HepG2 (cell line): Measurements from ENCODE around the gene MYRIP. TPM values are rescaled to one million over a fixed set of nuclear protein-coding genes. Genes with fewer than 3 reads are reported as not detected.

ENCODE experiments used
- CBX5 ChIP-seq: sonication (generic); formaldehyde crosslinking; IDR thresholded peaks from 2 replicates; pipeline ENCODE4 v1.4.0; 2020; ENCODE audit warnings: missing genetic modification reagents, borderline replicate concordance
- CEBPB ChIP-seq: IDR thresholded peaks from 2 replicates; pipeline ENCODE4 v1.6.1; 2011; ENCODE audit warnings: low read depth, low read length, improper control_type of control experiment, borderline replicate concordance
- FOXK2 ChIP-seq: fragments of 450-650 bp; IDR thresholded peaks from 2 replicates; pipeline ENCODE4 v1.6.1; 2016
- HDAC1 ChIP-seq: sonication (generic); formaldehyde crosslinking; IDR thresholded peaks from 2 replicates; pipeline ENCODE4 v1.5.1; 2020; ENCODE audit warnings: mild to moderate bottlenecking, missing genetic modification reagents
- MIER3 ChIP-seq: IDR thresholded peaks from 2 replicates; pipeline ENCODE4 v1.6.1; 2016; ENCODE audit warnings: missing compliant biosample characterization, borderline replicate concordance
- PATZ1 ChIP-seq: sonication (generic); formaldehyde crosslinking; IDR thresholded peaks from 2 replicates; pipeline ENCODE4 v1.4.0; 2020; ENCODE audit warnings: missing genetic modification reagents
- PITX1 ChIP-seq: sonication (generic); formaldehyde crosslinking; IDR thresholded peaks from 2 replicates; pipeline ENCODE4 v1.5.1; 2020; ENCODE audit warnings: mild to moderate bottlenecking, missing genetic modification reagents
- TARDBP ChIP-seq: sonication (generic); formaldehyde crosslinking; IDR thresholded peaks from 2 replicates; pipeline ENCODE4 v1.8.0; 2022; ENCODE audit warnings: mild to moderate bottlenecking, missing genetic modification reagents
- TBP ChIP-seq: sonication (generic); formaldehyde crosslinking; IDR thresholded peaks from 2 replicates; pipeline ENCODE4 v1.5.0; 2020; ENCODE audit warnings: missing genetic modification reagents
- TEAD3 ChIP-seq: optimal IDR thresholded peaks from 2 replicates; pipeline ENCODE3; 2016; ENCODE audit warnings: borderline replicate concordance
- ZBTB34 ChIP-seq: sonication (generic); formaldehyde crosslinking; IDR thresholded peaks from 2 replicates; pipeline ENCODE4 v1.8.0; 2022; ENCODE audit warnings: mild to moderate bottlenecking, missing genetic modification reagents
- ZBTB4 ChIP-seq: sonication (generic); formaldehyde crosslinking; IDR thresholded peaks from 2 replicates; pipeline ENCODE4 v1.4.0; 2020; ENCODE audit warnings: missing genetic modification reagents, mild to moderate bottlenecking, borderline replicate concordance
- ZMYM3 ChIP-seq: sonication (generic); formaldehyde crosslinking; IDR thresholded peaks from 2 replicates; pipeline ENCODE4 v1.5.1; 2020; ENCODE audit warnings: mild to moderate bottlenecking, missing genetic modification reagents
- ZNF136 ChIP-seq: sonication (generic); formaldehyde crosslinking; IDR thresholded peaks from 2 replicates; pipeline ENCODE4 v1.8.1; 2022; ENCODE audit warnings: low read depth, mild to moderate bottlenecking, moderate library complexity, missing genetic modification reagents
- ZNF720 ChIP-seq: sonication (generic); formaldehyde crosslinking; IDR thresholded peaks from 2 replicates; pipeline ENCODE4 v1.4.0; 2020; ENCODE audit warnings: missing genetic modification reagents
- polyA plus RNA-seq, 8 experiments: library from polyadenylated mRNA; depleted of rRNA in 3 of 8; stranded (reverse) in 7 of 8; unstranded in 1 of 8; fragments of >200 nt; fragmentation: Illumina TruSeq in 4 of 8; extraction: Trizol in 4 of 8; gene quantifications; 2 replicates each; pipeline versions ENCODE4 v1.2.1 to v1.2.3, GENCODE V29; 2011 to 2016; ENCODE audit warnings: low read depth in 4 of 8, missing spikeins in 1 of 8, mixed read lengths in 1 of 8; ENCODE audit not compliant: insufficient read depth in 1 of 8
- total RNA-seq, 5 experiments: library from RNA; depleted of rRNA; stranded (reverse); fragments of >200 nt; fragmentation: Illumina TruSeq; extraction: Trizol; gene quantifications; 2 replicates each; pipeline ENCODE4 v1.2.3, GENCODE V29; 2016; ENCODE audit warnings: low read depth in 1 of 5
- TF ChIP-seq, protein P1 (sequence below): IDR thresholded peaks from 2 replicates; pipeline ENCODE4 v1.4.0; 2020; ENCODE audit warnings: mild to moderate bottlenecking, missing genetic modification reagents

The MYRIP gene
- total and polyA plus RNA-seq, 2 of the 13 experiments (the other 11 are each of a cell fraction or from before 2014, with no cell fraction given), result 0.64 to 0.84 TPM

DNA sequence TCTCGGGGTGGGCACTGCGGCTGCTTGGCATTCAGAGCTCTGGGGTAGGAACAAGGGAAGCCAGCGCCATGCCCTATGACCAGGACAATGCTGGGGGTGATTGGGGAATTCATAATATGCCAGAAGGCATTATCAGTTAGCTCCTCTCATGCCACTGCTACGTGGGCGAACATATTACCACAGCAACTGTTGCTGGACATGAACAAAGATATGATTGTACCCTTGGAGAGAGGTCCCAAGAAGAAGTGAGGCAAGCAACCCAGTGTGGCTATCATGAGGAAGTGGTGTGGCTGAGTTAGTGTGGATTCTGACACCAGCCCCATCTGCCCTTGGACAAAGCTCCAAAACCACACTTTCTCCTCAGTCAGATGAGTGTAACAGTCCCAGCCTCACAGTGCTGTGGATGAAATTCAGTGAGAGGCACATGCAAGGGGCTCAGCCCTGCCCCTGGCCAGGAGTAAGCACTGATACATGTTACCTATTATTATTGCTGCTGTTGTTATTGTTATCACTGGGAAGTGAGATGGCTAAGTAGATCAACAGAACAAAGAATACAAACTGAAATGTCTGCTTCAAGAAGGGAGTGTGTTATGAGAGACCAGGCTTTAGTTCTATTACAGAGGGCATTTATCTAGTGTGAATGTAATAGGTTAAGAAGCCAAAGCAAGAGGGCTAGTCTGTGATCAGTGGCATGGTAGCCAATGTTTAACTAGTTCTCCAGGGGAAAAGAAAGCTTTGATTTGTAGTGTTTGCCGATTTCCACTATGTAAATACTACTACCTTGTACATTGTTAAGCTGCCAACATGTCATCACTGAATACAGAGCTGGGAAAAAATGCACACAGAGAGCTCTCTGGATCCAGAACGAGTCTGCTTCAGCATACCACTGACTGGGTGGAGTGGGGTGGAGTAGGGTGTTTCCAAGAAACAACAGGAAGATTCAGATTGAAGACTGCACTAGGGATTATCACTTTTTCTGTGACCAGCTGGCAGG lies 277.8 kb downstream of the MYRIP start (continued):
- TF ChIP-seq ZMYM3 (CRISPR knock-in tag) (no peak), ZNF136 (no peak), PATZ1 (CRISPR knock-in tag) (0 out of 2 replicates have a peak, but pooled peaks have one; percentile 8), MIER3 (CRISPR knock-in tag) (0 out of 2 replicates have a peak, but pooled peaks have one; percentile 56), CBX5 (CRISPR knock-in tag) (no peak), TARDBP (CRISPR knock-in tag) (no peak; the same call in 1 of the 2 replicates), TBP (CRISPR knock-in tag) (no peak), ZBTB4 (CRISPR knock-in tag) (no peak), HDAC1 (CRISPR knock-in tag) (0 out of 2 replicates have a peak, but pooled peaks have one; percentile 22), CEBPB (0 out of 2 replicates have a peak, but pooled peaks have one; percentile 2), TEAD3 (CRISPR knock-in tag) (peak; percentile 72), ZBTB34 (CRISPR knock-in tag) (no peak), FOXK2 (no peak), ZNF720 (CRISPR knock-in tag) (no peak), PITX1 (CRISPR knock-in tag) (peak; percentile 37; the same call in 1 of the 2 replicates)
- TF ChIP-seq, protein P1, sequence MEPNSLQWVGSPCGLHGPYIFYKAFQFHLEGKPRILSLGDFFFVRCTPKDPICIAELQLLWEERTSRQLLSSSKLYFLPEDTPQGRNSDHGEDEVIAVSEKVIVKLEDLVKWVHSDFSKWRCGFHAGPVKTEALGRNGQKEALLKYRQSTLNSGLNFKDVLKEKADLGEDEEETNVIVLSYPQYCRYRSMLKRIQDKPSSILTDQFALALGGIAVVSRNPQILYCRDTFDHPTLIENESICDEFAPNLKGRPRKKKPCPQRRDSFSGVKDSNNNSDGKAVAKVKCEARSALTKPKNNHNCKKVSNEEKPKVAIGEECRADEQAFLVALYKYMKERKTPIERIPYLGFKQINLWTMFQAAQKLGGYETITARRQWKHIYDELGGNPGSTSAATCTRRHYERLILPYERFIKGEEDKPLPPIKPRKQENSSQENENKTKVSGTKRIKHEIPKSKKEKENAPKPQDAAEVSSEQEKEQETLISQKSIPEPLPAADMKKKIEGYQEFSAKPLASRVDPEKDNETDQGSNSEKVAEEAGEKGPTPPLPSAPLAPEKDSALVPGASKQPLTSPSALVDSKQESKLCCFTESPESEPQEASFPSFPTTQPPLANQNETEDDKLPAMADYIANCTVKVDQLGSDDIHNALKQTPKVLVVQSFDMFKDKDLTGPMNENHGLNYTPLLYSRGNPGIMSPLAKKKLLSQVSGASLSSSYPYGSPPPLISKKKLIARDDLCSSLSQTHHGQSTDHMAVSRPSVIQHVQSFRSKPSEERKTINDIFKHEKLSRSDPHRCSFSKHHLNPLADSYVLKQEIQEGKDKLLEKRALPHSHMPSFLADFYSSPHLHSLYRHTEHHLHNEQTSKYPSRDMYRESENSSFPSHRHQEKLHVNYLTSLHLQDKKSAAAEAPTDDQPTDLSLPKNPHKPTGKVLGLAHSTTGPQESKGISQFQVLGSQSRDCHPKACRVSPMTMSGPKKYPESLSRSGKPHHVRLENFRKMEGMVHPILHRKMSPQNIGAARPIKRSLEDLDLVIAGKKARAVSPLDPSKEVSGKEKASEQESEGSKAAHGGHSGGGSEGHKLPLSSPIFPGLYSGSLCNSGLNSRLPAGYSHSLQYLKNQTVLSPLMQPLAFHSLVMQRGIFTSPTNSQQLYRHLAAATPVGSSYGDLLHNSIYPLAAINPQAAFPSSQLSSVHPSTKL (CRISPR knock-in tag), result peak; percentile 88
